H9 (cell line): Measurements from ENCODE around the gene DACH1. TPM values are rescaled to one million over a fixed set of nuclear protein-coding genes. Genes with fewer than 3 reads are reported as not detected.

Experiments used
- DNase-seq: peaks from one replicate; pipeline ENCODE4 v3.0.0-alpha.2; 2017
- H2AFZ ChIP-seq: one replicate; pipeline ENCODE4 v1.6.1; 2013; ENCODE audit warnings: mild to moderate bottlenecking, low read length, control low read depth, moderate library complexity
- H2AK5ac ChIP-seq: 2 replicates; pipeline ENCODE4 v1.6.1; 2013; ENCODE audit warnings: low read length, control low read depth, mixed read lengths; ENCODE audit not compliant: insufficient read length
- H2BK120ac ChIP-seq: one replicate; pipeline ENCODE4 v1.6.1; 2013; ENCODE audit warnings: low read depth, mild to moderate bottlenecking, low read length, control low read depth, inconsistent platforms; ENCODE audit not compliant: poor library complexity, severe bottlenecking
- H2BK12ac ChIP-seq: 2 replicates; pipeline ENCODE4 v1.6.1; 2013; ENCODE audit warnings: low read length, control low read depth, mixed read lengths, low read depth; ENCODE audit not compliant: insufficient read length
- H2BK15ac ChIP-seq: 2 replicates; pipeline ENCODE4 v1.6.1; 2013; ENCODE audit warnings: low read depth, low read length, control low read depth
- H2BK20ac ChIP-seq: one replicate; pipeline ENCODE4 v1.6.1; 2013; ENCODE audit warnings: low read depth, mild to moderate bottlenecking, low read length, control low read depth, inconsistent platforms; ENCODE audit not compliant: poor library complexity, severe bottlenecking
- H2BK5ac ChIP-seq: 2 replicates; pipeline ENCODE4 v1.6.1; 2013; ENCODE audit warnings: low read length, control low read depth, mixed read lengths; ENCODE audit not compliant: insufficient read length
- H3K14ac ChIP-seq: 2 replicates; pipeline ENCODE4 v1.6.1; 2013; ENCODE audit warnings: low read length, control low read depth; ENCODE audit not compliant: insufficient read depth
- H3K18ac ChIP-seq: 2 replicates; pipeline ENCODE4 v1.6.1; 2013; ENCODE audit warnings: low read depth, mild to moderate bottlenecking, mixed read lengths, low read length, control low read depth; ENCODE audit not compliant: insufficient read length
- H3K23ac ChIP-seq: 2 replicates; pipeline ENCODE4 v1.6.1; 2013; ENCODE audit warnings: low read length, control low read depth, mixed read lengths, low read depth; ENCODE audit not compliant: insufficient read length
- H3K23me2 ChIP-seq: 2 replicates; pipeline ENCODE4 v1.6.1; 2013; ENCODE audit warnings: low read depth, mild to moderate bottlenecking, mixed read lengths, low read length, control low read depth; ENCODE audit not compliant: insufficient read length, poor library complexity, severe bottlenecking
- H3K27ac ChIP-seq: 2 replicates; pipeline ENCODE4 v1.5.1; 2013; ENCODE audit warnings: low read length, control low read depth, mixed read lengths, low read depth; ENCODE audit not compliant: insufficient read length
- H3K27me3 ChIP-seq: 2 replicates; pipeline ENCODE4 v1.6.1; 2013; ENCODE audit warnings: low read length, control low read depth, inconsistent platforms; ENCODE audit not compliant: insufficient read depth
- H3K4ac ChIP-seq: 2 replicates; pipeline ENCODE4 v1.6.1; 2013; ENCODE audit warnings: low read depth, mild to moderate bottlenecking, control low read depth, inconsistent platforms, low read length, moderate library complexity
- H3K4me1 ChIP-seq: 2 replicates; pipeline ENCODE4 v1.6.1; 2013; ENCODE audit warnings: low read length, control low read depth, inconsistent platforms; ENCODE audit not compliant: insufficient read depth
- H3K4me2 ChIP-seq: 2 replicates; pipeline ENCODE4 v1.6.1; 2013; ENCODE audit warnings: low read length, control low read depth, mixed read lengths; ENCODE audit not compliant: insufficient read length, insufficient read depth
- H3K56ac ChIP-seq: 2 replicates; pipeline ENCODE4 v1.6.1; 2013; ENCODE audit warnings: low read depth, mild to moderate bottlenecking, mixed read lengths, low read length, control low read depth; ENCODE audit not compliant: insufficient read length
- H3K79me1 ChIP-seq: 2 replicates; pipeline ENCODE4 v1.6.1; 2013; ENCODE audit warnings: low read depth, mild to moderate bottlenecking, moderate library complexity, low read length, control low read depth, inconsistent platforms; ENCODE audit not compliant: insufficient read depth, poor library complexity, severe bottlenecking
- H3K79me2 ChIP-seq: 2 replicates; pipeline ENCODE4 v1.6.1; 2013; ENCODE audit warnings: low read length, control low read depth, inconsistent platforms; ENCODE audit not compliant: insufficient read depth
- H3K9ac ChIP-seq: 2 replicates; pipeline ENCODE4 v1.6.1; 2013; ENCODE audit warnings: low read length, control low read depth, mixed read lengths; ENCODE audit not compliant: insufficient read length; ENCODE audit errors: extremely low read depth
- H3K9me3 ChIP-seq: one replicate; pipeline ENCODE4 v1.6.1; 2013; ENCODE audit warnings: low read depth, low read length, inconsistent platforms; ENCODE audit not compliant: control insufficient read depth
- H3T11ph ChIP-seq: one replicate; pipeline ENCODE4 v1.6.1; 2013; ENCODE audit warnings: mild to moderate bottlenecking, low read length, control low read depth, inconsistent platforms
- H4K20me1 ChIP-seq: one replicate; pipeline ENCODE4 v1.6.1; 2013; ENCODE audit not compliant: control insufficient read depth, insufficient read length, insufficient read depth
- H4K5ac ChIP-seq: 2 replicates; pipeline ENCODE4 v1.6.1; 2013; ENCODE audit warnings: low read depth, mild to moderate bottlenecking, mixed read lengths, low read length, control low read depth; ENCODE audit not compliant: insufficient read length
- H4K8ac ChIP-seq: replicated peaks from 2 replicates; pipeline ENCODE4 v1.6.1; 2013; ENCODE audit warnings: low read length, control low read depth, mixed read lengths, low read depth; ENCODE audit not compliant: insufficient read length
- H4K91ac ChIP-seq: 2 replicates; pipeline ENCODE4 v1.6.1; 2013; ENCODE audit warnings: low read depth, mild to moderate bottlenecking, moderate library complexity, mixed read lengths, low read length, control low read depth; ENCODE audit not compliant: insufficient read length
- H3K27ac Mint-ChIP-seq, 3 experiments: 2 replicates in 2 of 3; 3 replicates in 1 of 3; pipeline ENCODE4 v1.8.0; 2020 to 2021; ENCODE audit warnings: mixed read lengths in 3 of 3, mild to moderate bottlenecking in 1 of 3, moderate library complexity in 1 of 3
- H3K27me3 Mint-ChIP-seq: 2 replicates; pipeline ENCODE4 v1.8.0; 2021; ENCODE audit warnings: low read depth, mild to moderate bottlenecking, moderate library complexity, mixed read lengths
- H3K36me3 Mint-ChIP-seq, 3 experiments: 2 replicates in 2 of 3; 3 replicates in 1 of 3; pipeline ENCODE4 v1.8.0; 2020 to 2021; ENCODE audit warnings: low read depth in 3 of 3, mixed read lengths in 3 of 3; ENCODE audit not compliant: insufficient read depth in 1 of 3
- H3K4me1 Mint-ChIP-seq, 2 experiments: 2 replicates each; pipeline ENCODE4 v1.8.0; 2020; ENCODE audit warnings: mixed read lengths in 2 of 2
- H3K4me3 Mint-ChIP-seq, 2 experiments: 2 replicates in 1 of 2; 3 replicates in 1 of 2; pipeline ENCODE4 v1.8.0; 2020 to 2021; ENCODE audit warnings: mild to moderate bottlenecking in 2 of 2, mixed read lengths in 2 of 2, moderate library complexity in 1 of 2
- H3K9me3 Mint-ChIP-seq, 2 experiments: 2 replicates in 1 of 2; 3 replicates in 1 of 2; pipeline ENCODE4 v1.8.0; 2020; ENCODE audit warnings: mild to moderate bottlenecking in 2 of 2, mixed read lengths in 2 of 2, moderate library complexity in 1 of 2
- WGBS: extraction: QIAGEN DNeasy Blood & Tissue Kit; methylation state at CpG from one replicate; pipeline ENCODE4 v1.1.7; 2013; ENCODE audit warnings: missing lambda C conversion rate, low lambda C conversion rate, mixed read lengths; ENCODE audit not compliant: insufficient read length; ENCODE audit errors: extremely low coverage; 5-methylcytosine and 5-hydroxymethylcytosine counted together
- total RNA-seq: library from RNA; stranded (reverse); gene quantifications from 2 replicates; pipeline ENCODE4 v1.2.1, GENCODE V29; 2021
- TF ChIP-seq, protein P1 (sequence below): fragments of 200-600 bp; sonication (generic); conservative IDR thresholded peaks from 3 replicates; pipeline ENCODE4 v1.8.0; 2021; ENCODE audit warnings: antibody characterized with exemption, mild to moderate bottlenecking

Gene DACH1
- total RNA-seq, 1 experiment from 2014 or later, result not detected

DNA sequence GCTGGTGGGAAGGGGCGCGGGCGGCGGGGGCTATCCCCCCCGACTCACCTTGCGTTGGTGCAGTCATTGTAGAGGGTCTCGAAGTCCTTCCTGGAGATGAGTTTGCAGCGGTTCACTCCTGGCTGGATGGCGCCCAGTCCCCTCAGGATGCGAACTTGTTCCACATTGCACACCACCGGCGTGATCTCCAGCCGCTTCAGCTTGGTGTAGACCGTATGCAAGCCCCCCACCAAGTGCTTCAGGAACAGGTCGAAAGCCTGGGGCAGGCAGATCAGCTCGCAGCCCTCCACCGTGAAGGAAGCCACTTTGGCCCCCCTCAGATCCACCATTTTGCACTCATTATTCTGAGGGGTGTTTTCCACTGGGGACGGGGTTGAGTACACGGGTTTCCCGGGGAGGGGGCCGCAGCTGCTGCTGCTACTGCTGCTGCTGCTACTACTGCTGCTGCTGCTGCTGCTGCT is 1.1 kb downstream of the DACH1 start:
- DNase-seq, result peak; percentile 36
- Histone ChIP-seq H3K27me3 (peaks cover 24% of the 10 kb centered on the region; the same call in 1 of the 2 replicates), H3K14ac (no peak overlapping the region), H4K8ac (no peak overlapping the region), H2BK15ac (no peak overlapping the region), H3K9me3 (no peaks in the 10 kb centered on the region), H4K91ac (no peak overlapping the region), H3K79me2 (no peaks in the 10 kb centered on the region), H3K27ac (no peak overlapping the region), H4K5ac (no peak overlapping the region), H3K79me1 (no peaks in the 10 kb centered on the region), H3K23me2 (peaks cover 37% of the 10 kb centered on the region), H4K20me1 (no peaks in the 10 kb centered on the region), H2BK12ac (no peak overlapping the region), H3K4ac (no peak overlapping the region), H3K4me1 (no peaks in the 10 kb centered on the region; the same call in 1 of the 2 replicates), H3K4me2 (peak overlapping the region; percentile 65), H3K56ac (no peak overlapping the region), H3K23ac (no peak overlapping the region), H3K18ac (no peak overlapping the region), H2BK5ac (no peak overlapping the region), H3K9ac (no peak overlapping the region), H3T11ph (no peak overlapping the region), H2AFZ (no peak overlapping the region), H2BK20ac (no peak overlapping the region), H2BK120ac (no peak overlapping the region), H2AK5ac (no peak overlapping the region)
- H3K9me3 Mint-ChIP-seq, result no peaks in the 10 kb centered on the region
- WGBS, result no CpG with 5 or more reads among the region's 21 CpGs
- H3K4me1 Mint-ChIP-seq, result peaks cover 30 to 45% of the 10 kb centered on the region in 2 experiments
- TF ChIP-seq, protein P1, sequence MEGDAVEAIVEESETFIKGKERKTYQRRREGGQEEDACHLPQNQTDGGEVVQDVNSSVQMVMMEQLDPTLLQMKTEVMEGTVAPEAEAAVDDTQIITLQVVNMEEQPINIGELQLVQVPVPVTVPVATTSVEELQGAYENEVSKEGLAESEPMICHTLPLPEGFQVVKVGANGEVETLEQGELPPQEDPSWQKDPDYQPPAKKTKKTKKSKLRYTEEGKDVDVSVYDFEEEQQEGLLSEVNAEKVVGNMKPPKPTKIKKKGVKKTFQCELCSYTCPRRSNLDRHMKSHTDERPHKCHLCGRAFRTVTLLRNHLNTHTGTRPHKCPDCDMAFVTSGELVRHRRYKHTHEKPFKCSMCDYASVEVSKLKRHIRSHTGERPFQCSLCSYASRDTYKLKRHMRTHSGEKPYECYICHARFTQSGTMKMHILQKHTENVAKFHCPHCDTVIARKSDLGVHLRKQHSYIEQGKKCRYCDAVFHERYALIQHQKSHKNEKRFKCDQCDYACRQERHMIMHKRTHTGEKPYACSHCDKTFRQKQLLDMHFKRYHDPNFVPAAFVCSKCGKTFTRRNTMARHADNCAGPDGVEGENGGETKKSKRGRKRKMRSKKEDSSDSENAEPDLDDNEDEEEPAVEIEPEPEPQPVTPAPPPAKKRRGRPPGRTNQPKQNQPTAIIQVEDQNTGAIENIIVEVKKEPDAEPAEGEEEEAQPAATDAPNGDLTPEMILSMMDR, result no peak
- H3K36me3 Mint-ChIP-seq, result no peaks in the 10 kb centered on the region
- peaks cover 97% of the 10 kb centered on the region for H3K27me3 Mint-ChIP-seq
- peak overlapping the region; percentile 85 to 97 for H3K4me3 Mint-ChIP-seq
- H3K27ac Mint-ChIP-seq, result no peak overlapping the region
